Natural killer cell treated with Interleukin-12 subunit alpha and Interleukin-12 subunit beta and Interleukin-15 and Interleukin-18, amount 100 ng/mL, for 72 hours (primary cell): ENCODE data around the gene NECTIN3. TPM values are rescaled to one million over a fixed set of nuclear protein-coding genes. Genes with fewer than 3 reads are reported as not detected.

Source experiments
- ATAC-seq, 2 donors: fragments of 150-1000 bp; cut with Tn5 transposase in 1 of 2; sonication (Bioruptor Pico), chemical (Tn5 transposase) in 1 of 2; 2 replicates each; pipeline ENCODE4 v1.10.0; 2021
- DNase-seq: peaks from one replicate; pipeline ENCODE4 v3.0.0; 2022; ENCODE audit warnings: low spot score
- H3K27ac Mint-ChIP-seq, 2 donors: 1 replicate in 1 of 2; 2 replicates in 1 of 2; pipeline ENCODE4 v1.8.0; 2022; ENCODE audit warnings: mixed read lengths in 2 of 2, mild to moderate bottlenecking in 1 of 2, moderate library complexity in 1 of 2
- H3K27me3 Mint-ChIP-seq, 2 donors: 1 replicate in 1 of 2; 2 replicates in 1 of 2; pipeline ENCODE4 v1.8.0; 2022; ENCODE audit warnings: mixed read lengths in 2 of 2
- H3K36me3 Mint-ChIP-seq: one replicate; pipeline ENCODE4 v1.8.0; 2022; ENCODE audit warnings: mixed read lengths
- H3K4me1 Mint-ChIP-seq, 2 donors: 1 replicate in 1 of 2; 2 replicates in 1 of 2; pipeline ENCODE4 v1.8.0; 2022; ENCODE audit warnings: low read depth in 2 of 2, mixed read lengths in 2 of 2, mild to moderate bottlenecking in 1 of 2
- H3K4me3 Mint-ChIP-seq: one replicate; pipeline ENCODE4 v1.8.0; 2022; ENCODE audit warnings: mixed read lengths
- H3K9me3 Mint-ChIP-seq: 2 replicates; pipeline ENCODE4 v1.8.0; 2022; ENCODE audit warnings: mixed read lengths
- total RNA-seq, 2 donors: library from RNA; stranded (reverse); gene quantifications; one replicate each; pipeline ENCODE4 v1.2.3, GENCODE V29; 2022

NECTIN3 gene
- total RNA-seq, 2 donors from 2014 or later = 2.9 to 8.6 TPM

DNA sequence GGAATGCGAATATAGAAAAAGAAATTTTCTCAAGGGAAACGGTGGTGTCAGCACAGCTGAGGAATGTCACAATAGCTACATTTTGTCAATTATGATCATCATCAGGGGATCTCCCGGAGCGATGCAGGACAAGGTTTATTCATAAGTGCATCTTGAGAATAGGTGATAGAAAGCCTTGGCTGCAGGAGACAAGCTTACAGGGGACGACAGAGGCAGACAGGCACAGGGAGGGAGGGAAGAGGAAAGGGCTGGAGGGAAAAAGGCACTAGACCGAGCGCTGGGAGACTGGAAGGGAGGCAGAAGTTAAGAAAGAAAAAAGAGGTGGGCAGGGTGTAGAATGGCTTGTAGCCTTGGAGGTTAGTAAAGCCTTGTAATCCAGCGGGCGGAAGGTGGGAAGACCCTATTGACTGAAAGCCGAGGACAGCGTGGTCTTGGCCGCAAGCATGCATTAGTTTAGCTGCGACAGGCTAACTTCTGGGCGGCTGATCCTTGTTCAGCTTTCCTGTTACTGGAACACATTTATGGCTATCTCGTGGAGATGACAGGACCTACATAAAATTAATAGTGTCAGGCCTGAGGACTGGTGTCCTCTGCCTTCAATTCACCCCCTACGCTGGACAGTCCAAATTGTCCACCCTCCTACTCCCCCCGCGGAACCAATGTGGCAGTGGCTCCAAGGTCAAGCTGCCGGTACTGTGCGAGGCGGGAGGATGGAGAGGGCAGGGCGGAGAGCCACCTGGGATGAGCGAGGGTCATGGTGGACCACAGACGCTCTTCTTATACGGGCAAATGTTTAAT lies 1.4 kb upstream of the NECTIN3 start:
- H3K36me3 Mint-ChIP-seq = no peaks in the 10 kb centered on the region
- no peaks in the 10 kb centered on the region for H3K9me3 Mint-ChIP-seq
- ATAC-seq (no peak), DNase-seq (no peak)
- peak overlapping the region; percentile 95 for H3K4me3 Mint-ChIP-seq
- peak overlapping the region; percentile 60 to 84 for H3K27ac Mint-ChIP-seq
- H3K27me3 Mint-ChIP-seq = peaks cover 33 to 37% of the 10 kb centered on the region in 2 donors
- peaks cover 28 to 29% of the 10 kb centered on the region in 2 donors for H3K4me1 Mint-ChIP-seq

DNA sequence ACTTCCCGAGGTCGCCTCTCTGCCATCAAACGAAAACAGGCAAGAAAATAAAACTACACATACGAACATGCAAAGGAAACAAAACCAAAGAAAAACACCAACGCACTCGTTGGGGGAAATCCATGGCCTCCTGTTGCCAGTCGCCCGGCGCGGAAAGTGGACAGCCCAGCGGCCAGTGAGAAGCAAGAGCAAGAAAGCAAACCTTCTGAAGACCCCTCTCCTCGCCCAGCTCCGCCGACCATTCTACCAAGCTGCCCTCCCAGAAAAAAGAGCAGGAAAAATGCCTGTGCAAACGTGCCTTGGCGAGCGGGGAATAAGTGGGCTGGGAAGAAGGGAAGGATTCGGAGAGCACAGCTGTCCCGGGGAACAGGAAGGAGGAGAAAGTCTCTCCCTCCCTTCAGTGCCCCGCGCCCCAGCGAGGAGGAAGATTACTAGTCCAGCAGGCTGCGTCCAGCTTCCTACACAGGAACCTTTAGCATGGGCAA lies 802 bp upstream of the NECTIN3 start:
- ATAC-seq (no peak), DNase-seq (no peak)
- Mint-ChIP-seq H3K27ac (peak overlapping the region; percentile 60 to 84), H3K36me3 (no peaks in the 10 kb centered on the region), H3K9me3 (no peaks in the 10 kb centered on the region), H3K27me3 (peaks cover 38 to 43% of the 10 kb centered on the region in 2 donors), H3K4me3 (peak overlapping the region; percentile 95), H3K4me1 (peaks cover 28 to 29% of the 10 kb centered on the region in 2 donors)

DNA sequence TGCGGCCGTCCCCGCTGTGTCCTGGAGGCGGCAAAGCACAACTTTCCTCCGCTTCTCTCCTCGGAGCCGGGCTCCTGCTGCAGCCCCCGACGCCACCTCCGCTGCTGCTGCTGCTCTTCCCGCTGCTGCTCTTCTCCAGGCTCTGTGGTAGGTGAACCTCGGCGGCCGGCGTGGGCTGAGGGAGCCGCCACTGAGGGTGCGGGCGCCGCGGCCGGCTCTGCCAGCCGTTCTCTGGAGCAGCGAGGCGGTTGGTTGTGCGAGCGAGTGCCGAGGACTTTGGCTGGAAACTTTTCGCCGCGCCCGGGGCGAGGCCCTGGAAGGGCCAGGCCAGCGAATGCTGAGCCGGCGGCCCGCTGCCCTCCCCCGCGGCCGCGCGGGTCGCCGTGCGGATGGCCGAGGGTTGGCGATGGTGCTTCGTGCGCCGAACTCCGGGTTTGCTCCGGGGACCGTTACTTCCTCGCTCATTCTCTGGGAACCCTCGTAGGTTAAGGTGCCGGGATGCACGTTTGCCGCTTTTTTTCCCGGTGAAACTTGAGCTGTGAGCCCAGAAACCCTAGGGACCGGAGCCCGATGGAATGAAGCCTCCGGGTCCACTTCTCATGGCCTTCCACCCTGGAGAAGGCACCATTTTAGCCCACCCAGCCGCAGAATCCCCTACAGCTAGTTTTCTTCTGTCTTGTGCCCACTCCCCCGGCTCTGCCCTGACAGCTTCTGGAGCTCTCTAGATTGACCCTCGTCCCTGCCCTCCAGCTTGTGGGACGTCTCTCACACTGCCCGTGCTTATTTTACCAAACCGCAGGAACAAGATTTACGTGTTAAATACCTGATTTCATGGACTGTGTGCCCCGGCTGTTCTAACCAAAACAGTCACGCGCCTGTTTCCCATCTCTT lies 660 bp downstream of the NECTIN3 start:
- Mint-ChIP-seq H3K4me3 (peak overlapping the region; percentile 95), H3K4me1 (peaks cover 28 to 29% of the 10 kb centered on the region in 2 donors), H3K9me3 (no peaks in the 10 kb centered on the region), H3K27me3 (peaks cover 38 to 45% of the 10 kb centered on the region in 2 donors), H3K27ac (peak overlapping the region; percentile 34 to 81), H3K36me3 (no peaks in the 10 kb centered on the region)
- ATAC-seq (peak; percentile 50 to 54), DNase-seq (no peak)

DNA sequence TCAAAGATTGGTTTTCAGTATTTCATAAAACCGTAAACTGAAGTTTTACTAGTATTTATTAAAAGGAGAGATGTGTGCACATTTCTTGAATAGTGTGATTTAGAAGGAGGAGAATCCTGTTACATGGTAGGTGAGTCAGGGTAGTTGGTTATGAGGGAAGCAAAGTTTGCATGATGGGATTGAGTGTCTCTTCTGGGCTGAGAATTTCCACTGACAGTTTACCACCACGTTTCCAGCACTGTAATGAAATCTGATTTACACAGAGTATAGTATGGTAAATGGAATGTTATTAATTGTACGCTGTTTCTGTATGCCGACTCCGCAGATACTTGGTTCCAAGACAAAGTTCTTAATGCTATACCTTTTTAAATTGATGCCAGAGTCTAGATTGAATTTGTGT lies 1.6 kb downstream of the NECTIN3 start:
- Mint-ChIP-seq H3K4me1 (peaks cover 28 to 29% of the 10 kb centered on the region in 2 donors), H3K4me3 (peak overlapping the region; percentile 95), H3K27ac (no peak overlapping the region), H3K9me3 (no peaks in the 10 kb centered on the region), H3K36me3 (no peaks in the 10 kb centered on the region), H3K27me3 (peaks cover 39 to 45% of the 10 kb centered on the region in 2 donors)
- no peak for ATAC-seq
- no peak for DNase-seq

DNA sequence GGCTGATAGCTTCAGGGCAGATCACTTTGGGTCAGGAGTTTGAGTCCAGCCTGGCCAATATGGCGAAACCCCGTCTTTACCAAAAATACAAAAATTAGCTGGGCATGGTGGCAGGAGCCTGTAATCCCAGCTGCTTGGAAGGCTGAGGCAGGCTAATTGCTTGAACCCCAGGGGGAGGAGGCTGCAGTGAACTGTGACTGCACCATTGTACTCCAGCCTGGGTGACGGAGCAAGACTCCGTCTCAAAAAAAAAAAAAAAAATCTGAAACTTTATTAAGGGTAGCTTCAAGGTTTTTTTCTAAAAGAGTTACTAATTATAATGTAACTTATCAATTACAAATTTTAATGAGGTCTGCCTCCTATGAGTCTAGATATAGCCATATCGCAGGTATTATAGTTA lies 5.1 kb downstream of the NECTIN3 start:
- ATAC-seq (no peak), DNase-seq (no peak)
- no peaks in the 10 kb centered on the region for H3K9me3 Mint-ChIP-seq
- H3K4me3 Mint-ChIP-seq = no peak overlapping the region
- peaks cover 13 to 15% of the 10 kb centered on the region in 2 donors for H3K4me1 Mint-ChIP-seq
- peaks cover 30 to 35% of the 10 kb centered on the region in 2 donors for H3K27me3 Mint-ChIP-seq
- no peaks in the 10 kb centered on the region for H3K36me3 Mint-ChIP-seq
- H3K27ac Mint-ChIP-seq = no peak overlapping the region

DNA sequence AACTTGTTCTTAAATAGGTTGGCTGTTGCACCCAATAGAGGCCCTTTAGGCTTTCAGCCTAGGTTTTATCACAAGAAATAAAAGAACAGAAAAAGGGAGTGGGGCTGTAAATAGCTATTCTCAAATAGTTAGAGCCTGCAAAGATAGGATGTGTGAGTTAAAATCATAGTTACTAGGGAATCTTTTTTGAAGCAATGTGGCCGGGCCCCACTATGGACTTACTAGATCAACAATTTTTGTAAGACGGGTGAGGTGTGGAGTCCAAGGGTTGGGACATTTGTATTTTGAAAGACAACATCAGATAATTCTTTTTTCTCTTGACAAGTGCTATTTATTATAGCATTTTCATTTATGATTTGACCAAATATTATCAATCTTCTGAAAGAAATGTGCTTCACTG lies 5.8 kb downstream of the NECTIN3 start:
- DNase-seq (no peak), ATAC-seq (no peak)
- no peak overlapping the region for H3K27ac Mint-ChIP-seq
- no peaks in the 10 kb centered on the region for H3K36me3 Mint-ChIP-seq
- no peaks in the 10 kb centered on the region for H3K9me3 Mint-ChIP-seq
- no peak overlapping the region for H3K4me3 Mint-ChIP-seq
- peaks cover 13 to 15% of the 10 kb centered on the region in 2 donors for H3K4me1 Mint-ChIP-seq
- peaks cover 30 to 35% of the 10 kb centered on the region in 2 donors for H3K27me3 Mint-ChIP-seq

DNA sequence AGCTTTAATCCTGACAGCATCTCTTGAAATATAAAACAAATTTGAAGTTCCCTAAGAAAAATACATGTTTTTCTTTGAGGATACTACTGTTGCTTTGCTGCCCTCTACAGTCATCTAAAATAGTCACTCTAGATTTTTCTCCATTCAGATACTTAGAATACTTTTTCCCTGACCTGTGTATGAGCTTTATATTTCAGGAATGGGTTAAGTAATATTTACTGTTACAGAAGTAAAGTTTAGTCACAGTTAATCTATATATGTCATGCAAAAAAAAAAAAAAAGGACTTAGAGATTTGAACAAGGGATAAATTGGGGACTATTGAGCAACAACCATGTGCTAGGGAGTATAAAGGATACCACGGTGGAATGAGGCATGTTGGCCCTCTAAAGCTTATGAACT lies 8.8 kb downstream of the NECTIN3 start:
- Mint-ChIP-seq H3K27me3 (peaks cover 6 to 7% of the 10 kb centered on the region in 2 donors), H3K4me3 (no peak overlapping the region), H3K36me3 (no peaks in the 10 kb centered on the region), H3K27ac (no peak overlapping the region), H3K4me1 (no peaks in the 10 kb centered on the region), H3K9me3 (no peaks in the 10 kb centered on the region)
- DNase-seq = no peak
- no peak for ATAC-seq

DNA sequence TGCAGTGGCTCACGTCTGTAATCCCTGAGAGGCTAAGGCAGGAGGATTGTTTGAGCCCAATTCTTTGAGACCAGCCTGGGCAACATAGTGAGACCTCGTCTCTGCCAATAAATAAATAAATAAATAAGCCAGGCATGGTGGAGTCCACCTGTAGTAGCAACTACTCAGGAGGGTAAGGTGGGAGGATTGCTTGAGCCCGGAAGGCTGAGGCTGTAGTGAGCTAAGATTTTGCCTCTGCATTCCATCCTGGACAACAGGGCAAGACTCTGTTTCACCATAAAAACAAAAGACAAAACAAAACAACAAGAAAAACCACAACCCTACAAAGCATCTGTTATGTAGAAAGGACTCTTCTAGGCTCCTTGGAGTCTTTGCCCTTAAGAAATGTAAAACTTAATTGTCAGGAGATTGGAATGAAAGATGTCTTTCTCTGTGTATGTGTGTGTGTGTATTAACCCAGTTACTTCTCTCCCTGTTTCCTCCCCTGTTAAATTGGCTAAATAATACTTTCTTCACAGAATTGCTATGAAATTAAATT lies 9.5 kb downstream of the NECTIN3 start:
- no peak for ATAC-seq
- H3K9me3 Mint-ChIP-seq = no peaks in the 10 kb centered on the region
- H3K27me3 Mint-ChIP-seq = peaks cover 0 to 5% of the 10 kb centered on the region in 2 donors
- no peak overlapping the region for H3K4me3 Mint-ChIP-seq
- DNase-seq = no peak
- H3K4me1 Mint-ChIP-seq = no peaks in the 10 kb centered on the region
- no peaks in the 10 kb centered on the region for H3K36me3 Mint-ChIP-seq
- no peak overlapping the region for H3K27ac Mint-ChIP-seq

DNA sequence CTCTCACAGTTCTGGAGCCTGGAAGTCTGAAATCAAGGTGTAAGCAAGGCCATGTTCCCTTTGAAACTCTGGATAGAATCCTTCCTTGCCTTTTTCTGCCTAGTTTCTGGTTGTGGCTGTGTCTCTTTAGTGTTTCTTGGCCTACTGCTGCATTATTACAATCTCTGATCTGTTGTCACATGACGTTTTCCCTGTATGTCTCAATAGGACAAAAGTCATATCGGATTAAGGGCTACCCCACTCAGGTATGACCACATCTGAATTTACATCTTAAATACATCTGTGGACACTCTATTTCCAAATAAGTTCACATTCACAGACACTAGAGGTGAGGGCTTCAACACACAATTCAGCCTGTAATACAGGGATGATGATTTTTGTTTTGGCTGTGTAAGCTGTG lies 13.3 kb downstream of the NECTIN3 start:
- Mint-ChIP-seq H3K36me3 (no peaks in the 10 kb centered on the region), H3K9me3 (no peaks in the 10 kb centered on the region), H3K4me3 (no peak overlapping the region), H3K27me3 (peaks cover 0 to 2% of the 10 kb centered on the region in 2 donors), H3K27ac (no peak overlapping the region), H3K4me1 (no peaks in the 10 kb centered on the region)
- no peak for DNase-seq
- ATAC-seq = no peak

DNA sequence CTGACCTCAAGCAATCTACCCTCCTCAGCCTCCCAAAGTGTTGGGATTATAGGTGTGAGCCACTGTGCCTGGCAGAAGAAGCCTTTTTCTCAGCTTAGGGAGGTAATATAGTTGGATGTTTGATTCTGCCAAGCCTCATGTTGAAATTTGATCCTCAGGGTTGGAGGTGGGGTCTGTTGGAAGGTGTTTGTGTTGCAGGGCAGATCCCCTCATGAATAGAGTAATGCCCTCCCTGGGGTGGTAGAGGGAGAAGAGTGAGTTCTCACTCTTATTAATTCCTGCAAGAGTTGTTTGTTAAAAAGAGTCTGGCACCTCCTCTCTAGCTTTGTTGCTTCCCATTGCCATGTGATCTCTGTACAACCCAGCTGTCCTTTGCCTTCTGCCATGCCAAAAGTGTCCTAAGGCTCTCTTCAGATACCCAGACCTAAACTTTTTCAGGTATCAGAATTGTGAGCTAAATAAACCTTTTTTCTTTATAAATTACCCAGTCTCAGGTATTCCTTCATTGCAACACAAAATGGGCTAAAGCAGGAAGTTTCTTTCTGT lies 16.4 kb downstream of the NECTIN3 start:
- Mint-ChIP-seq H3K27me3 (peaks cover 0 to 3% of the 10 kb centered on the region in 2 donors), H3K27ac (no peak overlapping the region), H3K9me3 (no peaks in the 10 kb centered on the region), H3K4me1 (no peaks in the 10 kb centered on the region), H3K4me3 (no peak overlapping the region), H3K36me3 (no peaks in the 10 kb centered on the region)
- no peak for DNase-seq
- no peak for ATAC-seq

DNA sequence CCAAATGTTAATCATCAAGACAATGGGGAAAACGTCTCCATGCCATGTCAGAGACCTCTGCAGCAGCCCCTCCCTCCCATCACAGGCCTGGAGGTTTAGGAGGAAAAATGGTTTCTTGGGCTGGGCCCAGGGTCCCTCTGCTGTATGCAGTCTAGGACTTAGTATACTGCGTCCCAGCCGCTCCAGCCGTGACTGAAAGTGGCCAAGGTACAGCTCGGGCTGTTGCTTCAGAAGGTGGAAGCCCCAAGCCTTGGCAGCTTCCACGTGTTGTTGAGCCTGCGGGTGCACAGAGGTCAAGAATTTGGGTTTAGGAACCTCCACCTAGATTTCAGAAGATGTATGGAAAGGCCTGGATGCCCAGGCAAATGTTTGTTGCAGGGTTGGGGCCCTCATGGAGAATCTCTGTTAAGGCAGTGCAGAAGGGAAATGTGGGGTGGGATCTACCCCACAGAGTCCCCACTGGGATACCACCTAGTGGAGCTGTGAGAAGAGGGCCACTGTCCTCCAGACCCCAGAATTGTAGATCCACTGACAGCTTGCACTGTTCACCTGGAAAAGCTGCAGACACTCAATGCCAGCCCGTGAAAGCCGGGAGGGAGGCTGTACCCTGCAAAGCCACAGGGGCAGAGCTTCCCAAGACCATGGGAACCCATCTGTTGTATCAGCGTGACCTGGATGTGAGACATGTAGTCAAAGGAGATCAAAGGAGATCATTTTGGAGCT lies 25.0 kb downstream of the NECTIN3 start:
- no peak for DNase-seq
- ATAC-seq = no peak
- Mint-ChIP-seq H3K36me3 (no peaks in the 10 kb centered on the region), H3K27ac (no peak overlapping the region), H3K4me1 (no peaks in the 10 kb centered on the region), H3K4me3 (no peak overlapping the region), H3K9me3 (no peaks in the 10 kb centered on the region), H3K27me3 (peaks cover 0 to 18% of the 10 kb centered on the region in 2 donors)

DNA sequence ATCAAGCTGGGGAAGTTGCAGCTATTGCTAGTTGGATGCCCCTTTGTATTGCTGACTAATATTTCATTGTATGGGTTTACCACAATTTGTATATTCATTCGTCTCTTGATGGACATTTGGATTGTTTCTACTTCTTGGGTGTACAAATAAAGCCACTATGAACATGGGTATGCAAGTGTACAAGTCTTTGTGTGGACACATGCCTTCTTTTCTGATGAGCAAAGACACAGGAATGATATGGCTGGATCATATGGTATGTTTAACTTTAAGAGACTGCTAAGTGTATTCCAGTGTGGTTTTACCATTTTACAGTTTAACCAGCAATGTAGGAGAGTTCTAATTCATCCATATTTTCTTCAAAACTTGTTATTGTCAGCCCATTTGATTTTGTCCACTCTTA lies 32.2 kb downstream of the NECTIN3 start:
- Mint-ChIP-seq H3K4me3 (no peak overlapping the region), H3K27me3 (peaks cover 19 to 21% of the 10 kb centered on the region in 2 donors), H3K27ac (no peak overlapping the region), H3K36me3 (no peaks in the 10 kb centered on the region), H3K9me3 (no peaks in the 10 kb centered on the region), H3K4me1 (no peaks in the 10 kb centered on the region)
- ATAC-seq = no peak
- no peak for DNase-seq
